Hematopoietic multipotent progenitor cell treated with erythropoietin and hydrocortisone succinate and interleukin-3 and kit ligand, for 15 days (in vitro differentiated cells): ENCODE data around the gene TIMM8A.
"Not testable (repeated sequence)": the region's sequence is repeated elsewhere in the genome, so short reads cannot be mapped to it uniquely, and the experiment has no call there.

Experiments used
- DNase-seq: peaks from one replicate; pipeline ENCODE4 v3.0.0-alpha.2; 2015; ENCODE audit warnings: low spot score

TIMM8A gene

GRCh38 chrX:101359966-101360365 lies 11.4 kb upstream of the TIMM8A start:
- no peak for DNase-seq

- DNase-seq, result peak; percentile 47
Observed at GRCh38 chrX:101357166-101357795, 8.7 kb upstream of the TIMM8A start.

GRCh38 chrX:101349193-101349562 lies 636 bp upstream of the TIMM8A start:
- DNase-seq, result peak; percentile 35

- no peak for DNase-seq
Observed at GRCh38 chrX:101347859-101348451, 587 bp downstream of the TIMM8A start.

GRCh38 chrX:101337776-101338271 lies 10.7 kb downstream of the TIMM8A start:
- DNase-seq, result no peak

GRCh38 chrX:101334310-101334709 lies 14.2 kb downstream of the TIMM8A start:
- not testable (repeated sequence) for DNase-seq

DNA sequence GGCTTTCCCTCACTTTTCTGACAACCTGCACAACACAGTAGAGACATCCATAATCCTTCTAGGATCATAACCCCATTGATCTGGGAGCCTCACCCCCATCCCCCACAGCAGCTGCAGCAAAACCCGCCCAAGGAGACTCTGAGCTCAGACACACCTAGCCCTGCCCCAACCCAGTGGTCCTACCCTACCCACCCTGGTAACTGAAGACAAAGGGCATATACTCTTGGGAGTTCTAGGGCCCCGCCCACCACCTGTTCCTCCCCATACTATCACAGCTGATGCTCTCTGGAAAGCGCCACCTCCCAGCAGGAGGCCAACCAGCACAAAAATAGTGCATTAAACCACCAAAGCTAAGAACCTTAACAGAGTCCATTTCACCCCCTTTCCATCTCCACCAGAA lies 21.9 kb downstream of the TIMM8A start:
- not testable (repeated sequence) for DNase-seq

DNA sequence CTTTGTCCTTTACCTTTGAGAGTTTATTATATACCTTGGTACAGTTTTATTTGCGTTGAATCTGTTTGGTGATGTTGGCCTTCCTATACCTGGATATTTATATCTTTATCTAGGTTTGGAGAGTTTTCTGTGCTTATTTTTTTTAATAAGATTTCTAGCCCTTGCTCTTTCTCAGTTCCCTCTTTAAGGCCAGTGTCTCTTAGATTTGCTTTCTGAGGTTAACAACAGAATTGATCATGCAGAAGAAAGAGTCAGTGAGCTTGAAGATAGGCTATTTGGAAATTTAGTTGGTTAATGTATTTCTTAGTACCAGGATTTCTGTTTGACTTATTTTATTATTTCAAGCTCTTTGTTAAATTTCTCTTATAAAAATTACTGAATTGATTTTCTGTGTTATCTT lies 44.8 kb downstream of the TIMM8A start:
- no peak for DNase-seq
